Urothelium cell line (cell line): ENCODE data around the gene MAGOH.
A peak's percentile ranks its signal among the peaks of the same experiment; 100 is the strongest.

Source experiments
- DNase-seq: peaks from one replicate; pipeline ENCODE4 v3.0.0; 2011; ENCODE audit warnings: low spot score, mixed read lengths
- FAIRE-seq: peaks from 2 replicates; lab custom pipeline; 2011; peaks lifted over from hg19 to GRCh38; lab: Jason Lieb, UNC

MAGOH gene

DNA sequence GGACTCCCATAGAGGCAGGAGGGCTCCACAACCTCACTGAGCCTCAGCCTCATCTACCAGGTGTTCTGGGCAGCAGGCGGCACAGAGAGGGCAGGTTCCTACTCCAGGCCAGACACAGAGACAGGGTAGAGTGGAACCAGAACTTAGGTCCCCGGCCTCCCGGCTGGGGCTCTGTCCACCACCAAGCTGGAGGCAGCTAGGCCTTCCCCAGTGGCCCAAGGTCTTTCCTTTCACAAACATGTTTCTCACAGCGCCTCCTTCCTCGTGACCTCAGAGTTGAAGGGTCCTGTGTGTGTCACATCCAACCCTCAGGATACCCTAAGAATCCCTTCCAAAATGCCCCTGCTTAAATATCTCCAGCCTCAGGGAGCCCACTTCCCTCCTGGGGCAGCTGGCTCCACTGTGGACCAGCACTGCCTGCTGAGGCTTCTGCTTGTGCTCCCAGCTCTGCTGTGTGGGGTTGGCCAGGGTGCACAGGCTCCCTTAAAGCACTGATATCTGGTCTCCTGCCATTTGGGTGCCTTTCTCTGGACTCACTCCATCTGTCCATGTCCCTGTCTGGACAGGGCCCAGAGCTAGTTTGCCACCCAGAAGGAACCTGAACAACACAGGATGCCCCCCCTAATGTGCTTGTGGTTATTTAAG is 33.2 kb upstream of the MAGOH start:
- no peak for FAIRE-seq
- no peak for DNase-seq

DNA sequence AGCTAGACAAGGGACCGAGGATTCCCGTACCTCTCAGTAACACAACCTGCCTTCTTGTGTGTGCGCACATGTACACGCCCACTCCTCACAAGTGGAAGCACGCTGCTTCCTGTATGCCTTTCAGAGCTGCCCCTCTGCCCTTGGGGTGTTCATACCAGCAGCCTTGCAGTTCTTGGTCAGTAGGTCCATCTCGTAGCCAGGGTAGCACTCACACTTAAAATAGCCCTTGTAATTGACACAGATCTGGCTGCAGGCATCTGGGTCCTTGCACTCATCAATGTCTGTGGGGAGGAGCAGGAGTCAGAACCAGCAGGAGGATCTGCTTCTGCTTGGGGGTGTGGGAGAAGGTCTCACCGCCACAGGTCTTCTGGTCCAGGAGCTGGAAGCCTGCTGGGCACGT is 32.6 kb upstream of the MAGOH start:
- FAIRE-seq (no peak), DNase-seq (no peak)

DNA sequence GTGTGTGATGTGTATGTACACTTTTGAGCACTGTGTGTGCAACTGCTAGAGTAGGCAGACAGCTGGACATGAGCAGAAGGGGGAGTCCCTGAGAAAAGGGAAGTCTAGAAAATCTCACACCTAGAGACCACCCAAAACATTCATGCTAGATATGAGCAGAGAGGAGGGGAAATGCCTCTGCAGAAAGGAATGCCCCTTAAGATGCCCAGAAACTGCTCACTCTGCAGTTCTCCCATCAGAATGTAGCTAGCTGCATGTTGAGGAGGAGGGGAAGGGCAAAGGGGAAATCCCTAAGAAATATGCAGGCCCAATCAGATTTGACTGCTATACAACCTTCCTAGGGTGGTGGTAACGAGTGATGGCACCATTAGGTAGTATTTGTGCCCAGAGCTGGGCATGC is 31.8 kb upstream of the MAGOH start:
- FAIRE-seq (no peak), DNase-seq (no peak)

DNA sequence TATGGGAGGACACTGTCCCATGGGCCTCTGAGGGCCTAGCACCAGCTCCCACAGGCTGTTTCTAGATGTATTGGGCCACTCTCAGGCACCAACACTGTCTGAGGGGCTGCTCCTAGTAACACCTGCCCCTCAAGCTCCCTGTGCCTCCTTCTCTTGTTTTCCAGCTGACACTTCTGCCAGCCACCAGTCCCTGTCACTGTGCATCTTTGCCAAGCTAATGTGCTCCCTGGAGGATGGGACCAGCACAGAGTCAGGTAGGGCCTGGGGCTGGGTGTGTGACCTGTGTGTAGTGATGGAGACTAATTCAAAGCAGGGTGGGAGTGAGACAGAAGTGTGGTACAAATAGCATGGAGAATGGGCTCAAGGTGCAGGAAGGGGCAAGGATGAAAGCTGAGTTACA is 29.4 kb upstream of the MAGOH start:
- DNase-seq (no peak), FAIRE-seq (no peak)

DNA sequence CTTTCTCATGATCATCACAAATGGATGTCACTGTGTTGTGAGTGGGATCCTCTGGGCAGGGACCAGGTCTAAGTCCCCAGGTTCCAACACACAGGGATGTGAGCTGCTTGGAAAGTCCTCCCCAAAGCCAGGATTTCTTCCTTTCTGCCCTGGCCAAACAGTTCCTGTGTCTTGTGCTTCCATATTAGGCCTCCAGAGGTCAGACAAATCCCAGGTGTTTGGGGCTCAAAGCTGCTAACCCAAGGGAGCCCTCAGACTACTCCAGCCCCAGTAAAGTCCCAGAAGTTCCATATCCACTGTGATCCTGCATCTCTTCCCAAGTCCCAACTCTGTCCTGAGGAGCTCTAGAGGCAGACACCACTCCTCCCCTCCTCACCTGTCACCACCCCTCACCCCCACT is 27.7 kb upstream of the MAGOH start:
- peak; percentile 40 for DNase-seq
- FAIRE-seq: no peak

DNA sequence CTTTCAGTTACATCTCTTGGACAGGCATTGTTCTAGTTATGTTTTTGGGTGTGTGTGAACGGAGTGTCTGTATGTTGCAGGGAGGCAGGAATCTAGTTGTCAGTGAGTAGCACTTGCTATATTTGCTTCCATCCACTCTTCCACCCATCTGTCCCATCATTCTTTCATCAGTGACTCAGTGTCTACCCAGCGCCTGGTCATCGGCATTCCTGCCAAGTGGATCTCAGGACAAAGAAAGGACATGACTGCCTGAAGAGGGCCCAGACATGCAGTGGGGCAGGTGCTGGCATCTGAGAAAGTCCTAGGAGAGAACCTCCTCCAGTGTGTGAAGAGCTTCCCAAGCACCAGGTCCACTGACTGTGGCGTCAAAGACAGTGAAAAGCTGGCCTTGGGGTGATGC is 27.3 kb upstream of the MAGOH start:
- FAIRE-seq (no peak), DNase-seq (no peak)

DNA sequence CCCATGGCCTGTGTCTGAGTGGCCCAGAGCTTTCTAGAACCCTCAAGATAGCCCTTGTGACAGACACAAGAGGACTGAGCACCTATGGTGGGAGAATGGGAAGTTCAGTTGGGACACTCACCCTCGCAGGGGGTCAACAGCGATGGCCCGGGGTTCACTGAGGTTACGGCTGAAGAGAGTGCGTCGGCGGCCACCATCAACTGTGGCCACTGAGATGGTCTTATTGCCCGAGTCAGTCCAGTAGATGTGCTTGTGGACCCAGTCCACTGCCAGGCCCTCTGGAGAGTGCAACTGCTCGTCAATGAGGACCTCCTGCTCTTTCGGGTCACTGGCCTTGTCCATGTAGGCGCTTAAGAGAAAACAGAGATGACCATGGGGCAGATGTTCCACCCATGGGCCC is 25.7 kb upstream of the MAGOH start:
- FAIRE-seq (no peak), DNase-seq (no peak)

DNA sequence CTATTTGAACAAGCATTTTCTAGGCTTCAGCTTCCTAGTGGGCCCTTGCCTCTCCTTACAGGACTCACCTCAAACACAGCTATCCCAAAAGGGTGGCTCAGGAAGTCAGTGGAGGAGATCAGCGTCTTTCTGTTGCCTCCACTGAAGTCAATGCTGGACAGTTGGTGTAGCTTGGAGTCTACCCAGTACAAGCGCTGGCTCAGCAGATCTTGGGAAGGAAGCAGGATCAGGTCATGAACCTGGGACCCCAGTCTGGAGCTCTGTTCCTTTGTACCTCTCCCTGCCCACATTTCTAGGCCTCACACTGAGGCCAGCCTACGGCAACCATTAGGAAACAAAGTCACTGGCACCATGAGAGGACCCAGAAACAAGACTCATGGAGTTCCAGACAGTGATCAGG is 23.7 kb upstream of the MAGOH start:
- FAIRE-seq (no peak), DNase-seq (no peak)

DNA sequence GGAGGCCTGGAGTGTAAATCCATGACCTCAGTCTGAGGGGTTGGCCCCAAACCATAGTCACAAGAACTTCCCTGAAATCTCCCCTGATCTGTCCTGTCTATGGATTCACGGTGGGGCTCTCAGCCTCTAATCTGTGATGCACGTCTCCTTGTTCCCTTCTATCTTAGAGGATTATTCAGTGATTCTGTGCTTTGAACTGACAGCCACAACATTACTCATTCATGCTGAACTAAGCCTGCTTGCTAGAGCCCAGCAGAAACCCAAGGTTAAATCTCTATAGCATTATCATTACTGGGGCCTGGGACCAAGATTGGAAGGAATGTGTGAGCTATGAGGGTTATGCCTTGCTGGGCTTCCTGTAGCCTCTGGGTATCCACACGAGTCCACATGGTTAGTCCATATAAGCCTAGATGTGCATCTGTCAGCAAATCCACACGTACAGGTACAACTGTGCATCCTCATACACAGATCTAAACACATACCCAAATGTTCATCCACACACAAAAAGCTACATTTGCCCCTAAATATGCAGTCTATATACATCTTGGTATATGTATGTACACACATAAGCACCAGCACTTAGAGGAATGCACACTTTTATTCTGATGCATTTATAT is 22.4 kb upstream of the MAGOH start:
- DNase-seq: no peak
- no peak for FAIRE-seq

DNA sequence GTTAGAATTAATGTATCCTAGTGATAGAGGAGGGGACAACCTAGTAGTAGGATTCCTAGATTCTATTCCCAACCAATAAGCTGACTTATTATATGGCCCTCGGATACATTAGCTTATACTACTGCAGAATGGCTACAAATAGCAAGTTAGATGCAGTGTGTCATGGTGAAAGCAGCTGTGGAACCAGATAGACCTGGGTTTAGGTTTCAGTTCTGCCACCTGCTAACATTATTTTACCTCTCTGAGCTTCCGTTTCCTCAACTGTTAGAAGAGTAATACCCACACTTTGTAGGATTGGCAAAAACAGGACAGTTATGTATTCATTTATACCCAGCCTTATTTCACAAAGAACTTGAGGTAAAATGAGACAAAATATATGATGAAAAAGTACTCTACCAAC is 21.6 kb upstream of the MAGOH start:
- FAIRE-seq (no peak), DNase-seq (no peak)

DNA sequence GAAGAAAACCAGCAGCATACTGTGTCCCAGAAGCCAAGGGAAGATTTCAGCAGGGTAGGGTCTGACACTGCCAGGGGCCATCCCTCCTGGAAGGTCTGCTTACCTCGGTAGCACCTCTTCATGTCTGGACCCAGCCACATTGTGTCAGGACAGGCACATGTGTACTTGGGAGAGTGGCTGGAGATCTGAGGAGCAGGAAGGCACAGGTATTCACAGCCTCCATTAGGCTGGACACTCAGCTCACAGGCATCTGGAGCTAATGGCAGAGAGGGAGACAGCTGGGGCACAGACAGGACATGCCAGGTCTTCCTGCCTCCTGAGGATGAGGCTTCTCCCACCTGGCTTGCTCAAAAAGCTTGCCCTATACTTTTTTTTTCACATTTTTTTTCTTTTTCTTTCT is 19.9 kb upstream of the MAGOH start:
- no peak for FAIRE-seq
- no peak for DNase-seq

DNA sequence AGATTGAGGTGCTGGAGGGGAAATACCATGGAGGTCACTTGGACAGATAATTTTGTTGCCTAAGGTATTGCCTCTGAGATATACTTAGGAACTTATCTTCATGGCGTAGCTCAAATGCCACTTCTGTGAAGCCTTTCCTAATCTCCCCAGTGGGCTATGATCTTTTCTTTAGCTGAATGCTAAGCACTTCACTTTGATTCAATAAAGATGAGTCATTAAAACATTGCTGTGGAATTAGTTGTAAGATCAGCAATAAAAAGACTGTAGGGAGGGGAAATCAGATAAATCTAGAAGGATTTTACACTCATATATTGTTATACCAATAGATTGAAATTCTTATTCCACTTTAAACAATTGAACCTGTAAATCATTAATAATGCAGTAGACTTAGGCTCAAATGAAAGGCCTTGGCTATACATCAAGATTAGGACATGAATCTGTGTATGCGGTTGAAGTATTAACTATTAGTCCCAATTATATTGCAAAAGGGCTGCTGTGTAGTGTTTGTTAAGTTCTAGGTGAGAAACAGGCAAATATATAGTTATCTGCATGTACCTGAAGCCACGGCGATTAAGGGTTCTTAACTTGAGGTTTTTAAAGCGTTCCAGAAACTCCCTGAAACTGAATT is 19.2 kb upstream of the MAGOH start:
- DNase-seq: no peak
- FAIRE-seq: no peak

DNA sequence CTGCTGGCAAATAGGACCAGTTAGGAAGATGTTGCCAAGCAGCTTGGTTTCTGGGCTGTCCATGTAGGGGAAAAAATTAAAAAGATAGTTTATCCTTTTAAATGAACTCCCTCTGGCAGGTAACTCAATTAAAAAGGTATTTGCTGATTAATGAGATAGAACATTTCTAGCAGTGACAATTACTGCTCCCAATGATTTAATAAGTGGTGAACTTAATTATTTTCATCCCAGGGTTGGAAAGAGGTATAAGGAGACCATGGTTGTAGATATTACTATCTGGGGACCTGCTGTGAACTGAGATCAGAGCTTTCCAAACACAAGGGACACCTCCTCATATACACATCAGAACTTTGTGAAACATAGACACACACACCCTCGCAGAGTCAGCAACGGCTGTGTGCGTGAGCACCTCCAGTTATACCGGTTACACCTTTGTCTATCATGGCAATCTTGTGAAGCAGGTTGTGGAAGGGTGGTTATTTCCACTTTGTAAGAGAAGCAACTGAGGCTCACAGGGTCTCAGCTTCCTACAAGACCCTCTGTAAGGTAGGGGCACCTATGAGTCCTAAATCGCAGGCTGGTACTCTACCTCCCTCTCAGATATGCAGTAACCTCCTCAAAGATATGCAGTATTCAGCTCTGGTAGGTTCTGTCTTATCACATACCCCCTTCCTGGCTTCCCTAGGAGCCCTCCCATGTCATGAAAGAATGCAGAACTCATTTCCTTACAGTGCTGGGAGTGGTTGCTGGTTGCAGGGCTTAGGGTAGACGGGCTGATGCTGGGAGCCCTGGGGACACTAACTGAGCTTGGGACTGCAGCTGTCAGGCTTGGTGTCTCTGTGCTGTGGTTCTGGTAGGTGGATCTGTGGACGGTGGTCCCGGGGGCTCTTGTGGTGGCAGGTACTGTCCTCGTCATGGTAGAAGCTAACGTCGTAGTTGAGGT is 18.5 kb upstream of the MAGOH start:
- no peak for DNase-seq
- no peak for FAIRE-seq

DNA sequence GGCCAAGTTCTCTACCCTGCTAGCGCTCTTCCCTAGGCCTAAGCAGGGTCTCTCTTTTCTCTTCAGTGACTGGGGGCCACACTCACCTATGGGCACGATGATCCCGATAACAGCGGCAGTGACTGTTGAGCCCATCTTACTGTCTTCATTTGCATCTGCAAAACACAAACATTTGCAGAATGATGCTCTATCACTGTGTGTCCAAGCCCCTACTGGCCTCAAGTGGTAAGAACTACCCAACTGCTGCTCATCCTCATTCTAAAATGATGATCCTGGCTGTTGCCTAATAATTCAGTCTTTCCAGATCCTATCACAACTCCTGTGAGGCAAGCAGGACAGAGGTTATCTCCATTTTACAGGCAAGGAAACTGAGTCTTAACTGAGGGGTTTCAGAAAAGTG is 16.7 kb upstream of the MAGOH start:
- no peak for FAIRE-seq
- no peak for DNase-seq

DNA sequence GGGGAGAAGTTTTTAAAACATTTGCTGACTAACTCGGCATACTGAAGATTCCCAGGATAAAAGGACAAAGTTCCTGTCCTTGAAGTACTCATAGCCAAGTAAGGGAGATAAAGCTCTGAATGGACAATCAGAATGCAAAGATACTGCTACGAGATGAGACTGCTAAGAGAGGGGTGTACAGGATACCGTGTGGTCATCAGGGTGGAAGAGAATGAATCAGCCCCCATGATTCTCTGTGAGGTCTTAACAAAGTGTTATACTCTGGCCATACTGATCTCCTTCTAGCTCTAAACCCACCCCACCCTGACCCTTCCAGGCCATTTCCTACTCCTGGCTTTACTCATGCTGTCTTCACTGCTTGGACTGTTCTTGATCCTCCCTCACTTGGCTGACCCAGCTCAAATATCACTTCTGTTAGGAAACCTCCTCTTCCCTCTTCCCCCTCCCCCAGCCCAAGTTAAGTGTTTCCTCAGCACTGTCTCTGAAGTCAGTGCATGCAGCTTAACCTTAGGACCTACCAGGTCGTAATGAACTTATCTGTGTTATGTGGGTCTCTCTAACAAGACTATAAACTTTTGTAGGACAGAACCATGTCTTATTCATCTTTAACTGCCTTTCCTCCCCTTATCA is 15.8 kb upstream of the MAGOH start:
- DNase-seq (no peak), FAIRE-seq (no peak)

DNA sequence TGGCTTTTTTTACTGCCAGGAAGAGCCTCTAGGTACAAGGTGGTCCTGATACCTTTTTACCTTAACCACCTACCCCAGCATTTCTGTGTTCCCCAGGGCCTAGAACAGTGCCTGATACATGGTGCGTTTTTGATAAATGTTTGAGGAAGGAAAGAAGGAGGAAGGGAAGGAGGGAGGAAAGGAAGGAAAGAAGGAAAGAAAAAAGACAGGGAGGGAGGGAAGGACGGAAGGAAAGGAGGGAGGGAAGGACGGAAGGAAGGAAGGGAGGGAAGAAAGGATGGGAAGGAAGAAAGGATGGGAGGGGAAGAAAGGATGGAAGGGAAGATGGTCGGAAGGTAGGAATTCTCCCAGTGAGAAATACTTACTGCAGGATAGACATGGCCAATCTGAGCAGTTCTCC is 12.0 kb upstream of the MAGOH start:
- FAIRE-seq (no peak), DNase-seq (no peak)

DNA sequence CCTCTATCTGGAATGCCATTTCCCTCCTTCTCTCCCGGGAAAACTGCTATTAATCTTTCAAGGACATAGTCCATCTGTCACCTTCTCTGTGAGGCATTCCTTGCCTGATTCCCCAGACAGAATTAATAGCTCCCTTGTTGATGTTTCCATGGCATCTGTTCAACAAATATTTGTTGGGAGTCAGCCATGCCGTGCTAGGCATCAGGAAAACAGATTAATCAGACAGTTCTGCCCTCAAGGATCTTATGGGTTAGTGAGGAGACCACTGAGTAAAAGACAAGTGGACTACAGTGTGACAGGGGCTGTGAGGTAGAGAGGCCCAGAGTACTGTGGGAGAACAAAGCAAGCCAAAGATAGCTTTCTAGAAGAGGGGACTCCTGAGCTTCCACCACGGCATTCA is 11.4 kb upstream of the MAGOH start:
- DNase-seq (no peak), FAIRE-seq (no peak)

DNA sequence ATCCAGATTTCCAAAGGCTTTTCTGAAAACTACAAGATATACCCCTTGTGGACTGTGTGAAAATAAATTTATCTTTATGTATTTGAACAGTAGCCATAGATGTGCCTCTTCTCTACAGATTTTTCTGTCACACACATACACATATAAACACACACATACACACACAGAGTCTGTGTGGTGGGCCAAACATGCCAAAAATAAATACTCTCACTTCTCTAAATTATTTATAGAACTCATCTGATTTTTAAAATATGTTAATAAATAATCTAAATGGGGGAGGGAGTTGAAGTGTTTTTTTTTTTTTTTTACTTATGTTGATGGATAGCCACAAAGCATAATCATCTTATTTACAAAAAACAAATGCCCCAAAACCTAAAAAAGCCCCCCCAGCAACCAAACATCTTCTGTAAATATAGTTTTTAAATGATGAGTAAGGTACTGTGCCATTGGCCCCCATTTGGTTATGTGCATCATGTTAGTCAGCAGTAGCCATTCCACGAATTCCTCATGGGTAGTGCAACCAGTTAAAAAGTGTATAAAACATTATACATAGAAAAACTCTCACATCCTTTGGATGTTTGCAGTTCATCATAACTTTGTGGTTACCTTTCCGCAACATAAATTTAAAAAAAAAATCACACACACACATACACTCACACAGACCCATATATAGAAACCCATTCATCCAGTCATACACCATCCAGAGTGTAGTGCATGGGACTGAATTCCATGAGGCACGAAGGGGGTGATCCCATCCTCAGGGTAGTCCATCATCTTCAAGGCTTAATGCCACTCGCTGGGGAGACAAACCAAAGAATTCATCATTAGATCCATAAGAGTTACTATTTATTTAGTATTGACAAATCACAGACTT is 8.2 kb upstream of the MAGOH start:
- FAIRE-seq: no peak
- no peak for DNase-seq

DNA sequence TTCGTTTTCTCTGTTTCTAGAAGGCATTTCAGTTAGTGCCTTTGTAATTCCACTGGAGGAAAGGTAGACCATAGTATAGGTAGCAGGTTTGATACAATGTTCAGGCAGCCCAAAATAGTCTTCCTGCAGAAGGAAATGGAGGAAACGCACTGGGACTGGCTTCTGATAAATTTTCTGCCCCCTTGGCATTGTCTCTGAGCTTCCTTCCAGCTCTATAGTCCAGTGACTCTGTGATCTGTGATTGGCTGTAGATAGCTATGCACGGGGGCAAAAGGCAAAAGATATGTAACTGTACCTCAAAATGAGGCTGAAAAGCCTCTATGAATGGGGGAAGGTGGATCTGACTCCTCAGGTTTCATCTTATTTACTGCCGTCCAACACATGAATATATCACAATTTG is 5.8 kb upstream of the MAGOH start:
- DNase-seq (no peak), FAIRE-seq (no peak)

DNA sequence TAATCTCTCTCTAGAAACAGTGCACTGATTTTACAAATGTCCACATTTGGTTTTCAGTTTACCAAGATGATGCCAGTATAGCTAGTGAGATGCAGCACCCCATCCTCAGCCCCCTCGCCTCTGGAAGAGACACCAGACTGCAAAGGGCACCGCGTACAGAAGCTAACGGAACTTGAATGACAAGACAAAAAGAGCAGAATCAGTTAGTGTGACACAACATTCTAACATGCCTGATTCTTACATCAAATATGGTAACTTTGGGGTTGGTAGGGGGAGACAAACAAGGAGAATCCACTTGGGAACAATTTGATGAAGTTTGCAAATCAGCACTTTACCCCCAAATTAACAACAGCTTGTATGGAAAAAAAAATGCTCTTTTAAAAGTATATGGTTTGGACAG is 4.1 kb upstream of the MAGOH start:
- DNase-seq (no peak), FAIRE-seq (no peak)
